SK-N-SH treated with all-trans-retinoic acid at 6 μM for 48 hours (cell line): Measurements from ENCODE around the gene DLG1.

Experiments used
- ATAC-seq: fragments of 200-7000 bp; cut with Tn5 transposase; 3 replicates; pipeline ENCODE4 v1.9.1; 2020; ENCODE audit warnings: mild to moderate bottlenecking, moderate library complexity
- ARNTL ChIP-seq: fragments of 450-650 bp; formaldehyde crosslinking; IDR thresholded peaks from 2 replicates; pipeline ENCODE4 v1.5.0; 2020; ENCODE audit warnings: low read depth, mild to moderate bottlenecking, moderate library complexity, borderline replicate concordance
- BACH2 ChIP-seq: fragments of 250-450 bp; sonication (Bioruptor Pico); IDR thresholded peaks from 2 replicates; pipeline ENCODE4 v1.9.0; 2021; ENCODE audit warnings: mild to moderate bottlenecking, borderline replicate concordance
- CSDC2 ChIP-seq: fragments of 250-450 bp; sonication (Bioruptor Pico); IDR thresholded peaks from 2 replicates; pipeline ENCODE4 v1.5.0; 2020; ENCODE audit warnings: mild to moderate bottlenecking, moderate library complexity
- ESRRG ChIP-seq: fragments of 250-450 bp; sonication (Bioruptor Pico); IDR thresholded peaks from 2 replicates; pipeline ENCODE4 v1.6.1; 2021; ENCODE audit warnings: mild to moderate bottlenecking
- GLIS3 ChIP-seq: fragments of 250-450 bp; sonication (Bioruptor Pico); IDR thresholded peaks from 2 replicates; pipeline ENCODE4 v1.5.0; 2020; ENCODE audit warnings: mild to moderate bottlenecking, moderate library complexity
- ISL1 ChIP-seq: fragments of 250-450 bp; sonication (Bioruptor Pico); IDR thresholded peaks from 2 replicates; pipeline ENCODE4 v2.1.2; 2022; ENCODE audit warnings: mild to moderate bottlenecking, moderate library complexity
- RARB ChIP-seq: fragments of 250-450 bp; sonication (Bioruptor Pico); IDR thresholded peaks from 2 replicates; pipeline ENCODE4 v1.8.0; 2021; ENCODE audit warnings: mild to moderate bottlenecking, moderate library complexity
- SNAI2 ChIP-seq: fragments of 250-450 bp; sonication (Bioruptor Pico); IDR thresholded peaks from 2 replicates; pipeline ENCODE4 v1.5.0; 2020; ENCODE audit warnings: mild to moderate bottlenecking, moderate library complexity
- TCF4 ChIP-seq: fragments of 250-450 bp; sonication (Bioruptor Pico); IDR thresholded peaks from 2 replicates; pipeline ENCODE4 v1.8.0; 2021; ENCODE audit warnings: mild to moderate bottlenecking, moderate library complexity, borderline replicate concordance
- TOX ChIP-seq: fragments of 250-450 bp; sonication (Bioruptor Pico); IDR thresholded peaks from 2 replicates; pipeline ENCODE4 v1.8.0; 2021; ENCODE audit warnings: mild to moderate bottlenecking, moderate library complexity, borderline replicate concordance
- ZFP3 ChIP-seq: fragments of 250-450 bp; sonication (Bioruptor Pico); IDR thresholded peaks from 2 replicates; pipeline ENCODE4 v1.5.0; 2020; ENCODE audit warnings: mild to moderate bottlenecking, moderate library complexity
- ZFP30 ChIP-seq: fragments of 450-650 bp; formaldehyde crosslinking; IDR thresholded peaks from 2 replicates; pipeline ENCODE4 v1.5.0; 2022; ENCODE audit warnings: mild to moderate bottlenecking, moderate library complexity
- ZNF565 ChIP-seq: fragments of 450-650 bp; formaldehyde crosslinking; conservative IDR thresholded peaks from 2 replicates; pipeline ENCODE4 v1.5.0; 2020; ENCODE audit warnings: low read depth, mild to moderate bottlenecking, moderate library complexity
- ZNF70 ChIP-seq: fragments of 450-650 bp; formaldehyde crosslinking; IDR thresholded peaks from 2 replicates; pipeline ENCODE4 v1.5.0; 2020; ENCODE audit warnings: mild to moderate bottlenecking, moderate library complexity
- TF ChIP-seq, protein P1 (sequence below): fragments of 250-450 bp; sonication (Bioruptor Pico); IDR thresholded peaks from 2 replicates; pipeline ENCODE4 v1.5.1; 2021; ENCODE audit warnings: mild to moderate bottlenecking, moderate library complexity
- TF ChIP-seq, protein P2 (sequence below): fragments of 250-450 bp; sonication (Bioruptor Pico); IDR thresholded peaks from 2 replicates; pipeline ENCODE4 v1.5.0; 2020; ENCODE audit warnings: mild to moderate bottlenecking, moderate library complexity
- TF ChIP-seq, protein P3 (sequence below): fragments of 250-450 bp; sonication (Bioruptor Pico); IDR thresholded peaks from 2 replicates; pipeline ENCODE4 v1.8.0; 2021; ENCODE audit warnings: low read depth, mild to moderate bottlenecking, moderate library complexity, borderline replicate concordance
- TF ChIP-seq, protein P4 (sequence below): fragments of 250-450 bp; sonication (Bioruptor Pico); IDR thresholded peaks from 2 replicates; pipeline ENCODE4 v1.5.1; 2020; ENCODE audit warnings: low read depth, mild to moderate bottlenecking, moderate library complexity

DLG1 gene

DNA sequence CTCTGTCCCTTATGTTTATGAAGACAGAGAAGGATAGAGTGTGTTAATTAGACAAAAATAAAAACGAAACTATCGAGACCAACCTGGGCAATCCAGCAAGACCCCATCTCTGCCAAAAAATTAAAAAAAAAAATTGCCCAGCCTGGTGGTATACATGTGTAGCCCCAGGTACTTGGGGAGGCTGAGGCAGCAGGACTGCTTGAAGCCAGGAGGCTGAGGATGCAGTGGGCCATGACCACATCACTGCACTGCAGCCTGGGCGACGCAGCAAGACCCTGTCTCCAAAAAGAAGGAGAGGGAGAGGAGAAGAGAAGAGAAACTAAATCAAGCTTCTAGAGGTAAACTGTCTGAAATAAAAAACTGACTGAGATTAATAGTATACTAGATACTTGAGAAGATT, 32.1 kb downstream of the DLG1 start:
- TF ChIP-seq, protein P1, sequence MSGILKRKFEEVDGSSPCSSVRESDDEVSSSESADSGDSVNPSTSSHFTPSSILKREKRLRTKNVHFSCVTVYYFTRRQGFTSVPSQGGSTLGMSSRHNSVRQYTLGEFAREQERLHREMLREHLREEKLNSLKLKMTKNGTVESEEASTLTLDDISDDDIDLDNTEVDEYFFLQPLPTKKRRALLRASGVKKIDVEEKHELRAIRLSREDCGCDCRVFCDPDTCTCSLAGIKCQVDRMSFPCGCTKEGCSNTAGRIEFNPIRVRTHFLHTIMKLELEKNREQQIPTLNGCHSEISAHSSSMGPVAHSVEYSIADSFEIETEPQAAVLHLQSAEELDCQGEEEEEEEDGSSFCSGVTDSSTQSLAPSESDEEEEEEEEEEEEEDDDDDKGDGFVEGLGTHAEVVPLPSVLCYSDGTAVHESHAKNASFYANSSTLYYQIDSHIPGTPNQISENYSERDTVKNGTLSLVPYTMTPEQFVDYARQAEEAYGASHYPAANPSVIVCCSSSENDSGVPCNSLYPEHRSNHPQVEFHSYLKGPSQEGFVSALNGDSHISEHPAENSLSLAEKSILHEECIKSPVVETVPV (CRISPR knock-in tag): no peak
- TF ChIP-seq ISL1 (CRISPR knock-in tag) (no peak), TCF4 (no peak), SNAI2 (CRISPR knock-in tag) (no peak), ZNF565 (no peak), RARB (CRISPR knock-in tag) (no peak), GLIS3 (no peak), BACH2 (CRISPR knock-in tag) (no peak), TOX (no peak)
- TF ChIP-seq, protein P2, sequence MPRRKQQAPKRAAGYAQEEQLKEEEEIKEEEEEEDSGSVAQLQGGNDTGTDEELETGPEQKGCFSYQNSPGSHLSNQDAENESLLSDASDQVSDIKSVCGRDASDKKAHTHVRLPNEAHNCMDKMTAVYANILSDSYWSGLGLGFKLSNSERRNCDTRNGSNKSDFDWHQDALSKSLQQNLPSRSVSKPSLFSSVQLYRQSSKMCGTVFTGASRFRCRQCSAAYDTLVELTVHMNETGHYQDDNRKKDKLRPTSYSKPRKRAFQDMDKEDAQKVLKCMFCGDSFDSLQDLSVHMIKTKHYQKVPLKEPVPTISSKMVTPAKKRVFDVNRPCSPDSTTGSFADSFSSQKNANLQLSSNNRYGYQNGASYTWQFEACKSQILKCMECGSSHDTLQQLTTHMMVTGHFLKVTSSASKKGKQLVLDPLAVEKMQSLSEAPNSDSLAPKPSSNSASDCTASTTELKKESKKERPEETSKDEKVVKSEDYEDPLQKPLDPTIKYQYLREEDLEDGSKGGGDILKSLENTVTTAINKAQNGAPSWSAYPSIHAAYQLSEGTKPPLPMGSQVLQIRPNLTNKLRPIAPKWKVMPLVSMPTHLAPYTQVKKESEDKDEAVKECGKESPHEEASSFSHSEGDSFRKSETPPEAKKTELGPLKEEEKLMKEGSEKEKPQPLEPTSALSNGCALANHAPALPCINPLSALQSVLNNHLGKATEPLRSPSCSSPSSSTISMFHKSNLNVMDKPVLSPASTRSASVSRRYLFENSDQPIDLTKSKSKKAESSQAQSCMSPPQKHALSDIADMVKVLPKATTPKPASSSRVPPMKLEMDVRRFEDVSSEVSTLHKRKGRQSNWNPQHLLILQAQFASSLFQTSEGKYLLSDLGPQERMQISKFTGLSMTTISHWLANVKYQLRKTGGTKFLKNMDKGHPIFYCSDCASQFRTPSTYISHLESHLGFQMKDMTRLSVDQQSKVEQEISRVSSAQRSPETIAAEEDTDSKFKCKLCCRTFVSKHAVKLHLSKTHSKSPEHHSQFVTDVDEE (CRISPR knock-in tag): no peak
- TF ChIP-seq, protein P3, sequence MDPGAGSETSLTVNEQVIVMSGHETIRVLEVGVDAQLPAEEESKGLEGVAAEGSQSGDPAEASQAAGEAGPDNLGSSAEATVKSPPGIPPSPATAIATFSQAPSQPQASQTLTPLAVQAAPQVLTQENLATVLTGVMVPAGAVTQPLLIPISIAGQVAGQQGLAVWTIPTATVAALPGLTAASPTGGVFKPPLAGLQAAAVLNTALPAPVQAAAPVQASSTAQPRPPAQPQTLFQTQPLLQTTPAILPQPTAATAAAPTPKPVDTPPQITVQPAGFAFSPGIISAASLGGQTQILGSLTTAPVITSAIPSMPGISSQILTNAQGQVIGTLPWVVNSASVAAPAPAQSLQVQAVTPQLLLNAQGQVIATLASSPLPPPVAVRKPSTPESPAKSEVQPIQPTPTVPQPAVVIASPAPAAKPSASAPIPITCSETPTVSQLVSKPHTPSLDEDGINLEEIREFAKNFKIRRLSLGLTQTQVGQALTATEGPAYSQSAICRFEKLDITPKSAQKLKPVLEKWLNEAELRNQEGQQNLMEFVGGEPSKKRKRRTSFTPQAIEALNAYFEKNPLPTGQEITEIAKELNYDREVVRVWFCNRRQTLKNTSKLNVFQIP (CRISPR knock-in tag): no peak
- TF ChIP-seq, all 23 proteins: peak for 0
- ATAC-seq: no peak

DNA sequence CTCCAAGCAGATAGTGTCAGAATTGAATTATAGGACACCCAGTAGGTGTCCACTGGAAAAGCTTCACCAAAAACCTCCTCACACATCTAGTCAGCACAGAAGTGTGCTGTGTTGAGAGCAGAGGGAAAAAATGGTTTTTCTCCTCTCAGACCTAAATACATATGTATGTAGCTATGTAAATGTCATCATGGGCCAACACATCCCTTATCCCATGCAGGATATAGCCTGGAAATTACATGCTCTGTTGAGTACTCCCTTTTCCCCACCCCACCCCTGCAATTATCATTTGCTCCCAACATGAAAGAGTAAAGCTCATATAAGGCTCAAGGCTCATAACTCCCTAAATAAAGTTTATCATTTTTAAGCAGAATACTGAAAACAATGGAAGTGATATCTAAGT, 35.7 kb downstream of the DLG1 start:
- ATAC-seq: no peak
- no peak for TF ChIP-seq ESRRG (CRISPR knock-in tag)

DNA sequence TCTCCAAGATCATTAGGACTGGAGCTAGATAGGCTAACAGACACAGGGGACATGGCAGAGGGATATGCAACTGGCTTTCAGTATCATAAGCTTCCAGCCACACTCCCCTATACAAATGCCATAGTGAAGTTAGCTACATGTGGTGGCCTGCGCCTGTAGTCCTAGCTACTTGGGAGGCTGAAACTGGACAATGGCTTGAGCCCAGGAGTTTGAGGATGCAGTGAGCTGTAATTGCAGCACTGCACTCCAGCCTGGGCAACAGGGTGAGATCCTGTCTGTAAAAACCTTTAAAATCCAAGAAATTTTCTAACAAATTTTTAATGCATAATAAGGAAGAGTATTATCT, 37.3 kb downstream of the DLG1 start:
- TF ChIP-seq TCF4 (no peak), ZNF565 (no peak), GLIS3 (no peak), ISL1 (CRISPR knock-in tag) (no peak), CSDC2 (no peak), ZFP3 (CRISPR knock-in tag) (no peak), BACH2 (CRISPR knock-in tag) (no peak), ZNF70 (CRISPR knock-in tag) (no peak)
- TF ChIP-seq, protein P4, sequence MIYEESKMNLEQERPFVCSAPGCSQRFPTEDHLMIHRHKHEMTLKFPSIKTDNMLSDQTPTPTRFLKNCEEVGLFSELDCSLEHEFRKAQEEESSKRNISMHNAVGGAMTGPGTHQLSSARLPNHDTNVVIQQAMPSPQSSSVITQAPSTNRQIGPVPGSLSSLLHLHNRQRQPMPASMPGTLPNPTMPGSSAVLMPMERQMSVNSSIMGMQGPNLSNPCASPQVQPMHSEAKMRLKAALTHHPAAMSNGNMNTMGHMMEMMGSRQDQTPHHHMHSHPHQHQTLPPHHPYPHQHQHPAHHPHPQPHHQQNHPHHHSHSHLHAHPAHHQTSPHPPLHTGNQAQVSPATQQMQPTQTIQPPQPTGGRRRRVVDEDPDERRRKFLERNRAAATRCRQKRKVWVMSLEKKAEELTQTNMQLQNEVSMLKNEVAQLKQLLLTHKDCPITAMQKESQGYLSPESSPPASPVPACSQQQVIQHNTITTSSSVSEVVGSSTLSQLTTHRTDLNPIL (CRISPR knock-in tag): no peak
- TF ChIP-seq, protein P2 (CRISPR knock-in tag): no peak
- ATAC-seq: no peak

DNA sequence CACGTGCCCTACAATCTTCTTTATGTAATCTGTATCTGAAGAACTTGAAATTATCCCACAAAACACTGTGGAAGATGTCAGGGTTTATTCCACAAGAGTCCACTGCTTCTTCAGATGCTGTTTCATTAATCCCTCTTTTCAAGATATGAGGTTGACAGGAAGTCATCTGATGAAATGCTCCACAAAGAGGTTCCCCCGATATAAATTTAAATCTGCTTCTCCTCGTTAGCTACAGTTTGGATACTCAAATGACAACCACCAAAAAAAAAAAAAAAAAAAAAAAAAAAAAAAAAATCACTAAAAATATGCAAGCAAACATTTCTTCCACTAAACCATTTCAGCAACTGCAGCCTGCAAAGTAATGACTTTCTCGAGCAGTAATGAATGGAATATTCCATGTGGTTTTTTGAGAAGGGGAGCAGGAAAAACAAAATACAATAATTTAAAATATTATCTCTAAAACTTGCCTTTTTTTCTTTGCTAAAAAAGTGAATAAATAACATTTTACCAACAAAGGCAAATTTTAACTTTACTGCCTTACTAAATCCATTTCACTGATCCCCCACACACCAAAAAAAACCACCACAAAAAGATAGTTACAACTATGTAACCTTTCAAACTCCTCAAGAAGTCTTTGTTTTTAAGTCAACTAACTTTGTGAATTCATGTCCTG, 37.8 kb downstream of the DLG1 start:
- no peak for ATAC-seq
- TF ChIP-seq ISL1 (CRISPR knock-in tag) (no peak), ZFP3 (CRISPR knock-in tag) (no peak)

DNA sequence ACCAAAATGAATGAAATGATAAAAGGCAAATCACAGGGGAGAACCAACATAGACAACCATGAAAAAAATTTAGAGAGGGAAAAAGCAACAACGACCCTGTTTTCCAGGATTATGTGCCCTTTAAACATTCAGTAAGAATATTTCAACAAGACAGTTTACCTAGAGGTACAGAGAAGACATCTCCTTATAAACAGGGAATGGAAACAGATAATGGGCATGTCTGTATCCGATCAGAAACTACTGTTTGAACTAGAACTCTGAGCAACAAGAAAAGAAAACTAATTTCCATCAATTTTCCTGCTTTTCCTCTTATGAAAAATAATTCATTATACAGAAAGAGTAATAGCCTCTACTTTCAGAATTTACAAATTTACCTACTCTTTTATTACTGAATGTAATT, 39.3 kb downstream of the DLG1 start:
- no peak for ATAC-seq
- TF ChIP-seq ZNF70 (CRISPR knock-in tag) (no peak), SNAI2 (CRISPR knock-in tag) (no peak), ZFP30 (CRISPR knock-in tag) (no peak), ARNTL (no peak), TCF4 (no peak), ZNF565 (no peak)
- TF ChIP-seq, protein P1 (CRISPR knock-in tag): no peak
- TF ChIP-seq, protein P3 (CRISPR knock-in tag): no peak
- TF ChIP-seq, protein P4 (CRISPR knock-in tag): no peak
